Thyroid gland (tissue), 4 donors: ENCODE results near the gene PAX3. TPM values are rescaled to one million over a fixed set of nuclear protein-coding genes. Genes with fewer than 3 reads are reported as not detected.

ENCODE experiments used
- DNase-seq, 2 donors: peaks; one replicate each; pipeline ENCODE4 v3.0.0-alpha.2; 2019
- H3K27ac ChIP-seq, 3 donors: fragments of 200-600 bp; sonication (generic); 1 replicate in 2 of 3; 2 replicates in 1 of 3; pipeline ENCODE4 v1.5.1; 2016 to 2019; ENCODE audit warnings: mild to moderate bottlenecking in 1 of 3, moderate library complexity in 1 of 3
- H3K27me3 ChIP-seq: fragments of 200-600 bp; sonication (generic); one replicate; pipeline ENCODE4 v1.5.1; 2019
- H3K36me3 ChIP-seq, 2 donors: fragments of 200-600 bp; sonication (generic); one replicate each; pipeline ENCODE4 v1.5.1; 2016 to 2019
- H3K4me1 ChIP-seq, 2 donors: fragments of 200-600 bp; sonication (generic); one replicate each; pipeline ENCODE4 v1.5.1; 2017 to 2019
- H3K4me3 ChIP-seq, 3 donors: fragments of 200-600 bp; sonication (generic); replicated peaks in 1 of 3; 1 replicate in 2 of 3; 2 replicates in 1 of 3; pipeline ENCODE4 v1.5.1; 2016; ENCODE audit warnings: mild to moderate bottlenecking in 1 of 3
- H3K9me3 ChIP-seq: fragments of 200-600 bp; sonication (generic); one replicate; pipeline ENCODE4 v1.5.1; 2017
- POLR2A ChIP-seq, 2 donors: fragments of 450-650 bp; IDR thresholded peaks; one replicate each; pipeline ENCODE4 v1.6.1; 2017; ENCODE audit warnings: antibody characterized with exemption in 2 of 2, mild to moderate bottlenecking in 2 of 2, moderate library complexity in 1 of 2
- WGBS, 2 donors: methylation state at CpG; one replicate each; pipeline ENCODE4 v1.1.5; 2017; 5-methylcytosine and 5-hydroxymethylcytosine counted together
- intact Hi-C: fragments of 100-400 bp; cut with DNase I; formaldehyde crosslinking; loops from one replicate; pipeline ENCODE4 v1.15.1; 2023
- total RNA-seq, 4 donors: library from RNA; depleted of rRNA; stranded (reverse); fragments of >200 nt; gene quantifications; one replicate each; pipeline ENCODE4 v1.2.3, GENCODE V29; 2016
- TF ChIP-seq, protein P1 (sequence below), 6 experiments: fragments of 200-600 bp in 3 of 6; fragments of 450-650 bp in 3 of 6; sonication (generic) in 3 of 6; IDR thresholded peaks; one replicate each; pipeline ENCODE4 v1.5.1; 2016 to 2019; ENCODE audit warnings: antibody characterized with exemption in 6 of 6, mild to moderate bottlenecking in 2 of 6, inconsistent platforms in 1 of 6, moderate library complexity in 1 of 6

Gene PAX3
- total RNA-seq, 4 donors from 2014 or later, result not detected

DNA sequence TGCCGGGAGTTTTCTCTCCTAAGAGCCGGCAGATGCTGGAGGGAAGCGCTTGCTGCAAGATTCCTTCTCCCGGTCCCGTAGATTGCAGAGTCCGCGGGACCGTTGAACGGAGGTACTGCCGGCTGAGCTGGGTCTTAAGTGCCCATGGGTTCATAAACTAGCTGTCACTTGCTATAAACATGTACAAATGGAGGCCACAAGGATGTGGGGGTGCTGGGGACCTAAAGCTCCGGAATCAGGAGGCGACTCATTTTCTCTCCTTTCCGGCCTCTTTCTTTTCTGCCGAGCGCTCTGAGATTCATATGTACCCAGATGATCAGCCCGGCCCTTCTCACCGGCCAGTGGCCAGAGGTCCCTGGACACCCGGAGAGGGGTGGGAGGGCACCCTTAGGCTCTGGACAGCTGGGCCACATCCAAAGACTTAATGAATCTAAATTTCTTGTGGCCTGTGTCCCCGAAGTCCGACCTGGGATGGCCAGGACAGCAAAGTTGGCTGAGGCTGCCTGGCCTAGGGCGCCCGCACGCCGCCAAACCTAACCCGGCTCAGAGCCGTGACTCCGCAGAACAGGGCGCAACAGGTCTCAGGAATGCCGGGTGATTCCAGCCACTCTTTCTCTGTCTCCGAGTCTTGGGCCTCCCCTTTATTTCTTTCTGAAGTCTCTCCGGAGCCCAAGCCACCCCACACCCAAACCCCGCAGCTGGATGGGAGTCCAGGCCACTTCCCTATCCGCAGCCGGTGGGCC lies 2.4 kb upstream of the PAX3 start:
- intact Hi-C loops, result no loop called here

DNA sequence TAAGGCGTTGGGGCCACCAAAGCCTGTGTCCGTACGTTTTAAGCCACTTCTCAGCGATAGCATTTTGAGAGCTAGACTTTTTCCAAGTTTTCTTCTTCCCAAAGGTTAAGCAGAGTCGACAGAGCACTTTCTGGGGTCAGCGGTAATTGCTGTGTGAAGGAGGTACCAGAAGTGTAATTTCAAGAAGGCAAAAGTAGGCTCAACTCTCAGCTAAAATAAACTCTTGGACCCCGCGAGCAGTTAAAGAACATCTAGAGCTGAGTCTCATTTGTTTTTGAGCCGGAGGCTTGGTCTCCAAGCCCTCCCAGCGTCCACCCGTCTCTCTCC lies 1.9 kb upstream of the PAX3 start:
- peaks cover 96% of the 10 kb centered on the region for H3K27me3 ChIP-seq
- H3K27ac ChIP-seq, result no peak overlapping the region

More for the DNA sequence above, 2.4 kb upstream of the PAX3 start:
- 7 to 8% methylated on average over 31 of the region's 34 CpGs for WGBS, 2 donors
- Histone ChIP-seq H3K9me3 (no peaks in the 10 kb centered on the region), H3K27me3 (peaks cover 95% of the 10 kb centered on the region), H3K4me1 (peaks cover 19 to 33% of the 10 kb centered on the region in 2 donors), H3K4me3 (no peak overlapping the region), H3K36me3 (no peaks in the 10 kb centered on the region), H3K27ac (no peak overlapping the region)
- DNase-seq, result no peak
- TF ChIP-seq, protein P1, sequence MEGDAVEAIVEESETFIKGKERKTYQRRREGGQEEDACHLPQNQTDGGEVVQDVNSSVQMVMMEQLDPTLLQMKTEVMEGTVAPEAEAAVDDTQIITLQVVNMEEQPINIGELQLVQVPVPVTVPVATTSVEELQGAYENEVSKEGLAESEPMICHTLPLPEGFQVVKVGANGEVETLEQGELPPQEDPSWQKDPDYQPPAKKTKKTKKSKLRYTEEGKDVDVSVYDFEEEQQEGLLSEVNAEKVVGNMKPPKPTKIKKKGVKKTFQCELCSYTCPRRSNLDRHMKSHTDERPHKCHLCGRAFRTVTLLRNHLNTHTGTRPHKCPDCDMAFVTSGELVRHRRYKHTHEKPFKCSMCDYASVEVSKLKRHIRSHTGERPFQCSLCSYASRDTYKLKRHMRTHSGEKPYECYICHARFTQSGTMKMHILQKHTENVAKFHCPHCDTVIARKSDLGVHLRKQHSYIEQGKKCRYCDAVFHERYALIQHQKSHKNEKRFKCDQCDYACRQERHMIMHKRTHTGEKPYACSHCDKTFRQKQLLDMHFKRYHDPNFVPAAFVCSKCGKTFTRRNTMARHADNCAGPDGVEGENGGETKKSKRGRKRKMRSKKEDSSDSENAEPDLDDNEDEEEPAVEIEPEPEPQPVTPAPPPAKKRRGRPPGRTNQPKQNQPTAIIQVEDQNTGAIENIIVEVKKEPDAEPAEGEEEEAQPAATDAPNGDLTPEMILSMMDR (IDR thresholded peaks at IDR 0.05), result no peak
- no peak for TF ChIP-seq POLR2A (IDR thresholded peaks at IDR 0.05)

DNA sequence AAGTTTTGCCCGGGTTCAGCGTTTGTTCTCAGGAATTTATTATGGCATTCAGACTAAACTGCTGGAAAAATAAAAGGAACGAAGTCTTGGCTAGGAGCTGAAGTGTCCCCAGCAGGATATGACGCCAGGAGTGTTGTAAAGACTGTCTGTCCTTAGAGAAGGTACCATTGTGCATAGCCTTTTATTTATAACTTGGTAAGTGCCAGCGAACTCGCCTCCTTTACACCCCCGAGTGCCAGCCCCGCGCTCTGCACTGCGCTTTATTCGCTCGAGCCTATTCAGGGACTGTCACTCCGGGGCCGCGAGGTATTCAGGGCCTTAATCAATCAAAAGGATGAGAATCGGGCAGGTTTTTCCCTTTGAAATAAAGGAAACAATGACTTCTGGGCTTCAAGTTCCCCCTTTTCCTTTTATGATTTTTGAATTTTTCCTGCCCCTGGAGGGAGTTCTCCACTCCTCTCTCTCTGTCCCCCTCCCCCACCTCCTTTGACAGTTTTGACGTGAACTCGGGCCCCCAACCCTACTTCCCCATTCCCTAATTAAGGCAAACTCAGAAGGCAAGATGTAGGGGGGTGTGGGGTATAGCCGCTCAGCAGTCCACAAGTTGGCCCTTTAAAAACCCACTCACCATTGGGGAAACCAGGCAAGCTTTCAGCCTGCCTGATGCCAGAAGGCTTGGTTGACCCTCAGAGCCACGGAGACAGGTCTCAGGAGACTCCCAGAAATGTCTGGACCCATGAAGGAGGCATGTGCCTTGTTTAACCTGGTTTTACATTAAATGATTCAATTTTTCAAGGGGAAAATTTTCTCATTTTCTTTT lies 1.3 kb upstream of the PAX3 start:
- DNase-seq, result no peak
- intact Hi-C loops, result no loop called here
- no peak for TF ChIP-seq POLR2A (IDR thresholded peaks at IDR 0.05)
- TF ChIP-seq, protein P1 (IDR thresholded peaks at IDR 0.05), result no peak
- peaks cover 8 to 30% of the 10 kb centered on the region in 2 donors for H3K4me1 ChIP-seq
- H3K27me3 ChIP-seq, result peaks cover 96% of the 10 kb centered on the region
- H3K4me3 ChIP-seq, result no peak overlapping the region
- no peaks in the 10 kb centered on the region for H3K36me3 ChIP-seq
- no peak overlapping the region for H3K27ac ChIP-seq
- 6 to 14% methylated on average over 20 of the region's 20 CpGs for WGBS, 2 donors
- no peaks in the 10 kb centered on the region for H3K9me3 ChIP-seq

More for the DNA sequence above, 1.9 kb upstream of the PAX3 start:
- Histone ChIP-seq H3K36me3 (no peaks in the 10 kb centered on the region), H3K9me3 (no peaks in the 10 kb centered on the region), H3K4me1 (peaks cover 14 to 30% of the 10 kb centered on the region in 2 donors), H3K4me3 (no peak overlapping the region)
- TF ChIP-seq, protein P1 (IDR thresholded peaks at IDR 0.05), result no peak
- TF ChIP-seq POLR2A (IDR thresholded peaks at IDR 0.05), result no peak
- 7 to 9% methylated on average over 11 of the region's 11 CpGs for WGBS, 2 donors
- intact Hi-C loops, result no loop called here
- no peak for DNase-seq

DNA sequence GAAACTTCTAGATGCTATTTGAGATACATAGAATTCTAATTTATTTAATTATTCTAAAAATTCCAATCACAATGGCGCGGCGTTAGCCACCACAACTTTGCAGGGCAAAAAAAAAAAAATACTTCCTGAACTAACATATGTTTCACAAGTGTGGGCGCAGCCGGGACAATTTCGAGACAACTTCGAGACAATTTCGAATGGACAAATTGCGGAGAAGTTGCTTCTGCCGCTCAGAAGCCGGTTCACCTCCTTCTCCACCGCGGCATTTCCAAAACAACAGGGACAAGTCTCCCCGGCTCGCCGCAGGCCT lies 842 bp downstream of the PAX3 start:
- DNase-seq, result no peak
- Histone ChIP-seq H3K4me1 (peaks cover 6 to 28% of the 10 kb centered on the region in 2 donors), H3K9me3 (no peaks in the 10 kb centered on the region), H3K36me3 (no peaks in the 10 kb centered on the region), H3K27ac (no peak overlapping the region), H3K4me3 (no peak overlapping the region), H3K27me3 (peaks cover 89% of the 10 kb centered on the region)
- WGBS, 2 donors, result 7 to 11% methylated on average over 16 of the region's 16 CpGs
- intact Hi-C loops, result no loop called here
- TF ChIP-seq, protein P1 (IDR thresholded peaks at IDR 0.05), result no peak
- TF ChIP-seq POLR2A (IDR thresholded peaks at IDR 0.05), result no peak

DNA sequence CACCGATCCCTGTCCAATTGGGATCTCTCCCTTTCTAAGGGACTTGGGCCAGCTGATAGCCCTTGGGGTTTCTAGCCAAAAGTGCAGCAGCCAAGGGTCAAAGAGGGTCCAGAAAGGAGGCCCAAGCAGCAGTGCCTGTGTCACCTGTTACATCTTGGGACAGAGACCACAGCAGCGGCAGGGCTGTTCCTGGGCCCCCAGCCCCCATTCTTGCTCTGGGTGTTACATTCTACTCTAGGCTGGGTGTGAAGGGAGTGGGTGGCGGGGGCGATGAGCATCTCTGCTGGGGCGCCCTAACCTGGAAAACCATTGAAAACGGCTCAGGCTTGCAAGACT lies 1.2 kb downstream of the PAX3 start:
- Histone ChIP-seq H3K9me3 (no peaks in the 10 kb centered on the region), H3K4me1 (peaks cover 6 to 28% of the 10 kb centered on the region in 2 donors), H3K27me3 (peaks cover 86% of the 10 kb centered on the region), H3K4me3 (no peak overlapping the region), H3K36me3 (no peaks in the 10 kb centered on the region), H3K27ac (no peak overlapping the region)
- intact Hi-C loops, result no loop called here
- WGBS, 2 donors, result 4 to 12% methylated on average over 6 of the region's 6 CpGs
- TF ChIP-seq POLR2A (IDR thresholded peaks at IDR 0.05), result no peak
- TF ChIP-seq, protein P1 (IDR thresholded peaks at IDR 0.05), result no peak
- DNase-seq, result no peak
